ENCODE data around the gene DMXL1.
"Not testable (repeated sequence)": the region's sequence is repeated elsewhere in the genome, so short reads cannot be mapped to it uniquely, and the experiment has no call there.

Gene DMXL1

GRCh38 chr5:119217183-119217582 lies 146.3 kb downstream of the DMXL1 start:
- DNase-seq = no peak

GRCh38 chr5:119218830-119219782 lies 148.2 kb downstream of the DMXL1 start:
- no peak for DNase-seq

GRCh38 chr5:119220576-119221197 lies 149.8 kb downstream of the DMXL1 start:
- DNase-seq = no peak

- DNase-seq = no peak
Observed at GRCh38 chr5:119221330-119221729, 150.4 kb downstream of the DMXL1 start.

GRCh38 chr5:119229950-119230349 lies 159.1 kb downstream of the DMXL1 start:
- no peak for DNase-seq

- DNase-seq = no peak
Observed at GRCh38 chr5:119238265-119239118, 167.6 kb downstream of the DMXL1 start.

GRCh38 chr5:119239119-119239417 lies 168.2 kb downstream of the DMXL1 start:
- no peak for DNase-seq

- DNase-seq = not testable (repeated sequence)
Observed at GRCh38 chr5:119239826-119240225, 168.9 kb downstream of the DMXL1 start.

- DNase-seq = no peak
Observed at GRCh38 chr5:119243888-119244287, 173.0 kb downstream of the DMXL1 start.

GRCh38 chr5:119250946-119251901 lies 180.3 kb downstream of the DMXL1 start:
- DNase-seq = no peak

- no peak for DNase-seq
Observed at GRCh38 chr5:119255571-119256356, 184.9 kb downstream of the DMXL1 start.

- no peak for DNase-seq
Observed at GRCh38 chr5:119257613-119258012, 186.7 kb downstream of the DMXL1 start.

- DNase-seq = no peak
Observed at GRCh38 chr5:119263639-119264038, 192.8 kb downstream of the DMXL1 start.

GRCh38 chr5:119264186-119264585 lies 193.3 kb downstream of the DMXL1 start:
- no peak for DNase-seq

- DNase-seq = peak; percentile 76
Observed at GRCh38 chr5:119267958-119268386, 197.1 kb downstream of the DMXL1 start.

- peak; percentile 89 for DNase-seq
Observed at GRCh38 chr5:119268387-119269060, 197.6 kb downstream of the DMXL1 start.

- DNase-seq = peak; percentile 50
Observed at GRCh38 chr5:119269061-119269944, 198.4 kb downstream of the DMXL1 start.

- DNase-seq = no peak
Observed at GRCh38 chr5:119270121-119270565, 199.3 kb downstream of the DMXL1 start.

Data from central memory CD4-positive, alpha-beta T cell (primary cell).